Measurements from ENCODE around the gene CYP27B1. TPM values are rescaled to one million over a fixed set of nuclear protein-coding genes. Genes with fewer than 3 reads are reported as not detected.

Gene CYP27B1
- total RNA-seq, 2 donors from 2014 or later = 0.81 to 2.2 TPM

Other genes with a start within 250 kb of the CYP27B1 start
- gene DDIT3, start 246.6 kb downstream of the CYP27B1 start, total RNA-seq = 10 to 100 TPM; 35.5 to 39.6 TPM
- gene MBD6, start 244.3 kb downstream of the CYP27B1 start, total RNA-seq = 10 to 100 TPM; 39.2 to 54.3 TPM
- 100 to 1,000 TPM; 101 to 153 TPM for gene DCTN2, start 219.9 kb downstream of the CYP27B1 start, total RNA-seq
- gene KIF5A, start 217.0 kb downstream of the CYP27B1 start, total RNA-seq = 1 to 10 TPM in 1 of 2 donors, under 1 TPM in 1; 0.81 to 2.7 TPM
- 10 to 100 TPM; 33.4 to 39.9 TPM for gene PIP4K2C, start 175.9 kb downstream of the CYP27B1 start, total RNA-seq
- 10 to 100 TPM; 37.9 to 55.1 TPM for gene DTX3, start 162.3 kb downstream of the CYP27B1 start, total RNA-seq
- gene ARHGEF25, start 155.6 kb downstream of the CYP27B1 start, total RNA-seq = 10 to 100 TPM; 73.8 to 77.0 TPM
- 10 to 100 TPM in 1 of 2 donors, 1 to 10 TPM in 1; 4.0 to 11.0 TPM for gene B4GALNT1, start 133.9 kb downstream of the CYP27B1 start, total RNA-seq
- gene OS9, start 72.9 kb downstream of the CYP27B1 start, total RNA-seq = 100 to 1,000 TPM; 253 to 381 TPM
- 1 to 10 TPM; 1.2 to 3.5 TPM for gene AGAP2, start 28.3 kb downstream of the CYP27B1 start, total RNA-seq
- 100 to 1,000 TPM in 1 of 2 donors, 10 to 100 TPM in 1; 58.8 to 115 TPM for gene TSPAN31, start 22.0 kb downstream of the CYP27B1 start, total RNA-seq
- 10 to 100 TPM; 52.3 to 72.8 TPM for gene CDK4, start 14.8 kb downstream of the CYP27B1 start, total RNA-seq
- gene MARCHF9, start 12.0 kb downstream of the CYP27B1 start, total RNA-seq = 10 to 100 TPM in 1 of 2 donors, 1 to 10 TPM in 1; 8.8 to 11.2 TPM
- 10 to 100 TPM; 10.4 to 13.5 TPM for gene METTL1, start 5.0 kb upstream of the CYP27B1 start, total RNA-seq
- gene EEF1AKMT3, start 5.5 kb upstream of the CYP27B1 start, total RNA-seq = 1 to 10 TPM; 7.0 to 9.7 TPM
- gene TSFM, start 15.7 kb upstream of the CYP27B1 start, total RNA-seq = 10 to 100 TPM; 15.4 to 19.3 TPM
- 10 to 100 TPM in 1 of 2 donors, 1 to 10 TPM in 1; 2.2 to 15.3 TPM for gene AVIL, start 51.7 kb upstream of the CYP27B1 start, total RNA-seq
- gene CTDSP2, start 79.7 kb upstream of the CYP27B1 start, total RNA-seq = 100 to 1,000 TPM; 170 to 222 TPM
- 1 to 10 TPM; 4.4 to 7.4 TPM for gene ATP23, start 174.5 kb upstream of the CYP27B1 start, total RNA-seq

Data from thoracic aorta (tissue), 2 donors.